ENCODE measurements around the gene NTNG1. TPM values are rescaled to one million over a fixed set of nuclear protein-coding genes. Genes with fewer than 3 reads are reported as not detected.

NTNG1 gene
- total RNA-seq, 2 donors from 2014 or later: 0.26 to 4.9 TPM

DNA sequence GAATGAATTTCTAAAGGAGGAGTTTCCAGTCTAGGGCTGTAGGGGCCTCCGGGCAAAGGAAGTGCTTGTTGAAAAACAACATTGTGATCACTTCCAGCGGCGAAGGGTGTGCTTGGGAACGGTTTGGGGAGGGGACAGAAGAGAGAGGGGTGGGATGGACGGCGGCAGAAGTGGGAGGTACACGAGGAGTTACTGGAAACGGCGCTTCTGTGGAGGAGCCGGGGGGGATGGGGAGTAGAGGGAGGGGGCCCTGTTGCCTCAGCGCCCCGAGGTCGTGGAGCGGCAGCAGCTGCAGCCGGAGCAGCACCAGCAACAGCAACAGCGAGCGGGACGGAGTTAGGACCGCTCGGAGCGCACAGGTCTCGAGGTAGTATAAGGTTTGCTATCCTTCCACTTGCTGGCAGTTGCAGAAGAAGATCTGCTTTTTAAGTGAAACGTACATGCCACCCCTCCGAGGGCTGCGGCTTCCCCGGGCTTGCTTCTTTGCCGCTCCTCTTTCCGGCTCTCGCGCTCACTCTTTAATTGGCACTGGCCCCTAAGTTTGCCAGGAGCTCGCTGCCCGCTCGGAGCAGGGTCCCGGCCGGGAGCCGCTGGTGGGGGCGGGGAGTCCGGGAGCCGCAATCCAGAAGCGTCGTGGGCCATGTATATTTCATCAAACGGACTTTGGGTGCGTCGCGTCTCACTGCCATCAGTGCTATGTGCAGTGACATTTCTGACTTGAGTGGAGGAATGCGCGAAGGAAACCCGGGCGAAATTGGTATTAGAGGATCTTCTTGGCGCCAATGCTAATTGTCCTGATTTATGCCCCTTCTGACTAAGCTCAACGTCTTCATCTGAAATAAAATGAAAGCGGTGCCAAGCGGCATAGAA, 771 bp upstream of the NTNG1 start:
- 1 to 2% methylated on average over 37 to 53 of the region's 53 CpGs for WGBS, 2 donors
- TF ChIP-seq CTCF (IDR thresholded peaks at IDR 0.05): no peak

DNA sequence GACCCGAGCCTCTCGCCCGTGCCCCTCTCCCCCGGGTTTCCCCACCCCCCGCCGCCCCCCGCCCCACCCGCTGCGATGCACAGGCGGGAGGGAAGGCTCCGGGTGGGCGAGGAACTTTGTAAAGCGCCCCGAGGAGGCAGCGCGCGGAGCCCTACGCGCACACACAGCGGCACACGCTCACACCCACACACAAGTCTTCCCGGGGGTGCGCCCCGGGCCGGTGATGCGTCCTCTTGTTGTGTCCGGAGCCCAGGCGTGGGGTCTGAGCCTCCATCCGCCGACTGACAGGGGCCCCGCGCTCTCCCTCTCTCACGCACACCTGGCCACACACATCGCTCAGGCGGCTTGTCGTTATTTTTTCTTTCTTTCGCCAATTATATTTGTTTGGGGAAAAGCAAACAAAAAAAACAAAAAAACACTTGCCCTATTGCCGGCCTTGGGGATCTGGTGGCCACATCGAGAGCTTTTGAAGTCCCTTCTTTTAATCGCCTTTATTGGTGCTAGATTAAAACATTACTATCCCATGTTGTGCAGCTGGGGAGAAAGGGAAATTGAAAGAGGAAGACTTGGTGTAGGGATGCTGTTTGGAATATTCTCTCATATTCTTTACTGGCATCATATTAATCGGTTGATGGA, 770 bp downstream of the NTNG1 start:
- Histone ChIP-seq H3K4me1 (peaks cover 22% of the 10 kb centered on the region), H3K36me3 (replicated peaks in 1 of 2; ENCODE audit: insufficient read depth in 1 of 2, low read depth in 2 of 2) (no peaks in the 10 kb centered on the region), H3K27me3 (peaks cover 0 to 16% of the 10 kb centered on the region in 2 donors), H3K27ac (no peak overlapping the region), H3K9me3 (no peaks in the 10 kb centered on the region), H3K4me3 (peak overlapping the region; percentile 6 to 41)
- ATAC-seq: peak; percentile 59
- TF ChIP-seq POLR2A (IDR thresholded peaks at IDR 0.05): no peak
- no peak for TF ChIP-seq CTCF (IDR thresholded peaks at IDR 0.05)
- DNase-seq: peak in 3 of 4 donors; percentile 9 to 13 (median 11)
- WGBS, 2 donors: 0 to 1% methylated on average over 20 to 32 of the region's 41 CpGs
- intact Hi-C loops (cut with DNase I): no loop called here

More for the DNA sequence above, 771 bp upstream of the NTNG1 start:
- DNase-seq (peak; percentile 11 to 38 (median 14)), ATAC-seq (peak; percentile 43)
- Histone ChIP-seq H3K9me3 (no peaks in the 10 kb centered on the region), H3K27me3 (peaks cover 0 to 11% of the 10 kb centered on the region in 2 donors), H3K27ac (no peak overlapping the region), H3K4me1 (peaks cover 22% of the 10 kb centered on the region), H3K4me3 (peak overlapping the region in 1 of 2 donors; percentile 17), H3K36me3 (replicated peaks in 1 of 2; ENCODE audit: insufficient read depth in 1 of 2, low read depth in 2 of 2) (no peaks in the 10 kb centered on the region)
- intact Hi-C loops (cut with DNase I): no loop called here

GRCh38 chr1:107142140-107142542, 1.3 kb downstream of the NTNG1 start:
- ATAC-seq (peak; percentile 70), DNase-seq (no peak)
- no peaks in the 10 kb centered on the region for H3K36me3 ChIP-seq (replicated peaks in 1 of 2; ENCODE audit: insufficient read depth in 1 of 2, low read depth in 2 of 2)
- intact Hi-C loops (cut with DNase I): no loop called here
- peaks cover 22% of the 10 kb centered on the region for H3K4me1 ChIP-seq
- TF ChIP-seq CTCF (IDR thresholded peaks at IDR 0.05) (peak; percentile 37 to 80 (median 53)), POLR2A (IDR thresholded peaks at IDR 0.05) (no peak)
- H3K27me3 ChIP-seq: peaks cover 0 to 16% of the 10 kb centered on the region in 2 donors
- no peak overlapping the region for H3K4me3 ChIP-seq
- WGBS, 2 donors: 0 to 1% methylated on average over 5 of the region's 5 CpGs
- no peaks in the 10 kb centered on the region for H3K9me3 ChIP-seq
- no peak overlapping the region for H3K27ac ChIP-seq

- H3K36me3 ChIP-seq (replicated peaks in 1 of 2; ENCODE audit: insufficient read depth in 1 of 2, low read depth in 2 of 2): no peaks in the 10 kb centered on the region
- H3K4me3 ChIP-seq: no peak overlapping the region
- H3K9me3 ChIP-seq: no peaks in the 10 kb centered on the region
- DNase-seq (no peak), ATAC-seq (no peak)
- WGBS, 2 donors: 32 to 44% methylated on average over 2 of the region's 2 CpGs
- intact Hi-C loops (cut with DNase I): no loop called here
- H3K4me1 ChIP-seq: peaks cover 22% of the 10 kb centered on the region
- no peak for TF ChIP-seq CTCF (IDR thresholded peaks at IDR 0.05)
- no peak for TF ChIP-seq POLR2A (IDR thresholded peaks at IDR 0.05)
- peaks cover 0 to 13% of the 10 kb centered on the region in 2 donors for H3K27me3 ChIP-seq
- no peak overlapping the region for H3K27ac ChIP-seq
Observed at GRCh38 chr1:107142666-107143065, 1.8 kb downstream of the NTNG1 start.
